Fibroblast of lung (primary cell): ENCODE results near the gene ATP1A3. TPM values are rescaled to one million over a fixed set of nuclear protein-coding genes. Genes with fewer than 3 reads are reported as not detected.
A peak's percentile ranks its signal among the peaks of the same experiment; 100 is the strongest.

Experiments
- DNase-seq, 2 donors: peaks; one replicate each; pipeline versions ENCODE4 v3.0.0 to v3.0.0-alpha.2; 2010; ENCODE audit warnings: low read depth in 2 of 2
- H2AFZ ChIP-seq: 2 replicates; pipeline ENCODE4 v1.5.1; 2012; ENCODE audit warnings: low read length, control low read depth, inconsistent platforms
- H3K27ac ChIP-seq: 2 replicates; pipeline ENCODE4 v1.5.1; 2011; ENCODE audit warnings: low read length, control low read depth; ENCODE audit not compliant: insufficient read depth
- H3K27me3 ChIP-seq: 2 replicates; pipeline ENCODE4 v1.5.1; 2011; ENCODE audit warnings: mild to moderate bottlenecking, low read length; ENCODE audit not compliant: control insufficient read depth, insufficient read depth
- H3K36me3 ChIP-seq: 2 replicates; pipeline ENCODE4 v1.5.1; 2011; ENCODE audit warnings: low read length; ENCODE audit not compliant: control insufficient read depth, insufficient read depth
- H3K4me1 ChIP-seq: 2 replicates; pipeline ENCODE4 v1.5.1; 2011; ENCODE audit warnings: low read length; ENCODE audit not compliant: control insufficient read depth, insufficient read depth; ENCODE audit errors: extremely low read depth
- H3K4me2 ChIP-seq: 2 replicates; pipeline ENCODE4 v1.5.1; 2011; ENCODE audit warnings: low read length, control low read depth; ENCODE audit not compliant: insufficient read depth; ENCODE audit errors: extremely low read depth
- H3K4me3 ChIP-seq, 4 experiments: fragments of 200-600 bp in 1 of 4; sonication (generic) in 1 of 4; replicated peaks in 1 of 4; 2 replicates each; pipeline ENCODE4 v1.5.1; 2011 to 2016; ENCODE audit warnings: low read length in 4 of 4, low read depth in 3 of 4, mild to moderate bottlenecking in 3 of 4, control low read depth in 2 of 4, inconsistent platforms in 1 of 4, mixed read lengths in 1 of 4; ENCODE audit not compliant: insufficient read depth in 1 of 4; ENCODE audit errors: control extremely low read depth in 1 of 4
- H3K79me2 ChIP-seq: 2 replicates; pipeline ENCODE4 v1.5.1; 2012; ENCODE audit warnings: mild to moderate bottlenecking, low read length, inconsistent platforms; ENCODE audit not compliant: control insufficient read depth, insufficient read depth
- H3K9ac ChIP-seq: 2 replicates; pipeline ENCODE4 v1.5.1; 2011; ENCODE audit warnings: mild to moderate bottlenecking, low read length, control low read depth; ENCODE audit not compliant: insufficient read depth
- H3K9me3 ChIP-seq: 2 replicates; pipeline ENCODE4 v1.5.1; 2012; ENCODE audit warnings: low read depth, low read length; ENCODE audit not compliant: control insufficient read depth, insufficient read depth
- H4K20me1 ChIP-seq: 2 replicates; pipeline ENCODE4 v1.5.1; 2011; ENCODE audit warnings: low read length; ENCODE audit not compliant: control insufficient read depth, insufficient read depth; ENCODE audit errors: extremely low read depth
- CTCF ChIP-seq, 2 donors: IDR thresholded peaks in 1 of 2; conservative IDR thresholded peaks in 1 of 2; 1 replicate in 1 of 2; 2 replicates in 1 of 2; pipeline ENCODE4 v1.5.1; 2011 to 2012; ENCODE audit warnings: low read length in 2 of 2, control low read depth in 1 of 2, inconsistent platforms in 1 of 2, low read depth in 1 of 2, mild to moderate bottlenecking in 1 of 2
- EZH2 ChIP-seq: IDR thresholded peaks from 2 replicates; pipeline ENCODE4 v1.5.1; 2012; ENCODE audit warnings: low read length, control low read depth, mild to moderate bottlenecking; ENCODE audit errors: missing control alignments
- polyA plus RNA-seq, 2 donors: library from polyadenylated mRNA; depleted of rRNA in 1 of 2; stranded (reverse) in 1 of 2; unstranded in 1 of 2; fragments of >200 nt; gene quantifications; 2 replicates each; pipeline ENCODE4 v1.2.1, GENCODE V29; 2011 to 2012; ENCODE audit warnings: missing spikeins in 1 of 2
- total RNA-seq: library from RNA; depleted of rRNA; stranded (reverse); fragments of >200 nt; gene quantifications from 2 replicates; pipeline ENCODE4 v1.2.1, GENCODE V29; 2014

The ATP1A3 gene
- total and polyA plus RNA-seq, 2 donors (not counting 1 experiment from before 2014, with no cell fraction given), result 0.17 TPM; not detected in 1

GRCh38 chr19:42023943-42024260 lies 29.9 kb upstream of the ATP1A3 start:
- H3K36me3 ChIP-seq, result no peaks in the 10 kb centered on the region
- H3K79me2 ChIP-seq, result no peaks in the 10 kb centered on the region
- no peak for DNase-seq
- peaks cover 3% of the 10 kb centered on the region for H3K4me1 ChIP-seq
- TF ChIP-seq EZH2, result no peak
- H2AFZ ChIP-seq, result no peak overlapping the region
- peaks cover 2% of the 10 kb centered on the region for H3K27me3 ChIP-seq
- H3K4me3 ChIP-seq, result no peak overlapping the region
- H3K27ac ChIP-seq, result no peak overlapping the region
- no peaks in the 10 kb centered on the region for H3K9me3 ChIP-seq
- no peak overlapping the region for H3K9ac ChIP-seq
- no peaks in the 10 kb centered on the region for H4K20me1 ChIP-seq
- H3K4me2 ChIP-seq, result no peak overlapping the region

- H3K36me3 ChIP-seq, result no peaks in the 10 kb centered on the region
- no peak overlapping the region for H2AFZ ChIP-seq
- no peaks in the 10 kb centered on the region for H3K79me2 ChIP-seq
- peak in 1 of 2 donors; percentile 51 for TF ChIP-seq CTCF (conservative IDR thresholded peaks at IDR 0.05 in 1 of 2, IDR thresholded peaks at IDR 0.05 in 1 of 2; ENCODE audit: low read depth in 1 of 2, low read length in 2 of 2)
- no peak for TF ChIP-seq EZH2
- no peak overlapping the region for H3K27ac ChIP-seq
- H3K27me3 ChIP-seq, result peaks cover 2% of the 10 kb centered on the region
- no peak overlapping the region for H3K4me2 ChIP-seq
- no peaks in the 10 kb centered on the region for H3K9me3 ChIP-seq
- H3K4me1 ChIP-seq, result peaks cover 3% of the 10 kb centered on the region
- H3K4me3 ChIP-seq, result no peak overlapping the region
- no peak overlapping the region for H3K9ac ChIP-seq
- no peaks in the 10 kb centered on the region for H4K20me1 ChIP-seq
- DNase-seq, result peak; percentile 9 to 11
These were observed 29.3 kb upstream of the ATP1A3 start for GRCh38 chr19:42023121-42023942.

GRCh38 chr19:42022616-42023015 lies 28.6 kb upstream of the ATP1A3 start:
- Histone ChIP-seq H4K20me1 (no peaks in the 10 kb centered on the region), H3K27ac (no peak overlapping the region)

More at GRCh38 chr19:42022616-42023015, 28.6 kb upstream of the ATP1A3 start:
- H3K9ac ChIP-seq, result no peak overlapping the region
- H3K27me3 ChIP-seq, result peaks cover 2% of the 10 kb centered on the region
- no peak for DNase-seq
- H3K4me3 ChIP-seq, result no peak overlapping the region
- H2AFZ ChIP-seq, result no peak overlapping the region
- H3K36me3 ChIP-seq, result no peaks in the 10 kb centered on the region
- peaks cover 3% of the 10 kb centered on the region for H3K4me1 ChIP-seq
- no peaks in the 10 kb centered on the region for H3K9me3 ChIP-seq
- TF ChIP-seq CTCF (conservative IDR thresholded peaks at IDR 0.05 in 1 of 2, IDR thresholded peaks at IDR 0.05 in 1 of 2; ENCODE audit: low read depth in 1 of 2, low read length in 2 of 2) (no peak), EZH2 (no peak)
- no peak overlapping the region for H3K4me2 ChIP-seq
- H3K79me2 ChIP-seq, result no peaks in the 10 kb centered on the region
